Measurements from ENCODE around the gene LY86. TPM values are rescaled to one million over a fixed set of nuclear protein-coding genes. Genes with fewer than 3 reads are reported as not detected.

Gene LY86
- total RNA-seq, 1 experiment from 2014 or later = not detected

GRCh38 chr6:6570929-6571671 is 17.4 kb upstream of the LY86 start:
- no peak for DNase-seq (ENCODE audit: low read depth)

DNA sequence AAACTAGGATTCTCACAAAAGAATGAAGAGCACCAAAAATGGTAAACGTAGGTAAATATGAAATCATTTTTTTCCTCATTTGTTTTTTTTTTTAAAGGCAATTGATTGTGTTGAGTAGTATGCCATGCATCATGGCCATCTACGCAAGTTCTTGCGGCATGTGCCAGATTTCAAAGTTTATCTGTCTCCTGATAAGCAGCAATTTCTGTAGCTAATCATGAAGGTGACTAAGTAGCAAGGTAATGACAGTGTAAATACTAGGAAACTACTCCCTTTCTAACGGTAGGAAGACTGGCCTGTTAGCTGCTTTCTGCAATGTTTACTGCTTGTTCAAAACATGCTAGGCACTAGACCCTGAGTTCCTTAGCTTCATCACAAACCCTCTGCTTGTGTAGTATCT is 13.4 kb upstream of the LY86 start:
- DNase-seq (ENCODE audit: low read depth) = no peak

DNA sequence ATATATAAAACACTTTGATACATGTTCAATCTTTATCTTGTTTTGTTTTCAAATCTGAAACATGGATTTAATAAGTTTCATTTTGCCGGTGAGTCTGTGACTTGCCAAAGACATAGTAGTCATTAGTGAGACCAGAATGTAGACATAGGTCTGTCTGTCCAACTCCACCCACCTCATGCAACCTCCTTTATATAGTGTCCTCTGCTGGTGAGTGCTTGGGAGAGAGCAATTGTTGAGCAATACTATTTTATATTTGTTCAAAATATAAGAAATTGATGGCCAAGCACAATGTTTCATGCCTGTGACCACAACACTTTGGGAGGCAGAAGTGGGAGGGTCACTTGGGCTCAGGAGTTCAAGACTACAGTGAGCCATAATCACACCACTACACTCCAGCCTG is 10.8 kb upstream of the LY86 start:
- DNase-seq (ENCODE audit: low read depth) = no peak

GRCh38 chr6:6579281-6579680 is 9.2 kb upstream of the LY86 start:
- DNase-seq (ENCODE audit: low read depth) = no peak

- DNase-seq (ENCODE audit: low read depth) = no peak
These were observed 8.2 kb upstream of the LY86 start for GRCh38 chr6:6580225-6580856.

DNA sequence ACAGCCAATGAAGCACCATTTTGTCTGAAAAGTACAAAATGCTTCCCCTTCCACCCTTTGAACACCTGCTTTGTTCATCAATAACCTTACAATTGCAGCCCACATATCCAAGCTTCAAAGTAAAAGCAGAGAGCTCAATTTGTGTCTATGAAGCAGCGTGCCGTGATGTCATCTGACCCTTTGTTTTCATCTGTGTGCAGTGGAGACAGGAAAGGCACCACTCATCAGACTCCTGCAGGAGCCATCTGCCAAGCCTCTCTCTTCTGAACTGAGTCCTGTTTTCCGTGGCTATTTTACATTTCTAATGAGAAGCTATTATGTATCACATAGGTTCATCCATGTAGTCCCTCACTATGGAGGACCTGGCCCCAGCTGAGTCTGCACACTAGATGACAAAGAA is 7.5 kb upstream of the LY86 start:
- DNase-seq (ENCODE audit: low read depth) = no peak

GRCh38 chr6:6582131-6582530 is 6.4 kb upstream of the LY86 start:
- no peak for DNase-seq (ENCODE audit: low read depth)

GRCh38 chr6:6583836-6584235 is 4.7 kb upstream of the LY86 start:
- no peak for DNase-seq (ENCODE audit: low read depth)

DNA sequence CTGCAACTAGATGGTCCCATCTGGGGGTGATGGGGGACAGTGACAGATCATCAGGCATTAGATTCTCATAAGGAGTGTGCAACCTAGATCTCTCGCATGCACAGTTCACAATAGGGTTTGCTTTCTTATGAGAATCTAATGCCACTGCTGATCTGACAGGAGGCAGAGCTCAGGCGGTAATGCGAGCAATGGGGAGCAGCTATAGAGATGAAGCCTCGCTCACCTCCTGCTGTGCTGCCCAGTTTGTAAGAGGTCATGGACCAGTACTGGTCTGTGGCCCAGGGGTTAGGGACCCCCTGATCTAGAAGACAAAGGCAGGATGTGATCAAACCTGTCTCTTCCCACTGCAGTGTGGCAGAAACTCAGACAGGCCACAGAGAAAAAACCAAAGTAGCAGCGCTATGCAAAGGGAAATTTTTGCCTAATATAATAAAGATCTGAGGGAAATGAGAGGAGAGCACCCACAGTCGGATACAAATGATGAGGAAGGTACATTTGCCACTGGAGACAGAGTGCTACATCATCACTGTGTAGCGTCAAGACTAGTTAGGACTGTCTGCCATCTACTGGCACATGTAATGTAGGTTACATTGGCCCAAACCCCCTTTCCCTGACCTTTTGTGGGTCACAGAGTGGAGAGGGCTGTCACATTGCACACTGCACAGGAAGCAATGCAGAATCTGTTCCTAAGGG is 4.1 kb upstream of the LY86 start:
- DNase-seq (ENCODE audit: low read depth) = no peak

DNA sequence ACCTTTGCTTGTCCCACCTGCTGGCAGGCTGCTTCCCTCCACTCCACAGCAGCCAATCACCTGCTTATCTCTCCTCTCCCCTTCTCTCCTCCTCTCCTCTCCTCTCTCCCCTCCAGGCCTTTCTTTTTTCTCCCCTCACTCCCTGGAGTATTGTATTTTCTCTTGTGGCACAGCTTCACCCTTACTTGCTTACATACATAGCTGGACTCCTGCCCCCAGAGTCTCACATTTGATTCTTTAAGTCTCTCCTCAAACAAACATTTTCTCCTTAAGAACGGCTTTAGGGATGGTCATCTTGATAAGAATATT is 3.6 kb upstream of the LY86 start:
- no peak for DNase-seq (ENCODE audit: low read depth)

DNA sequence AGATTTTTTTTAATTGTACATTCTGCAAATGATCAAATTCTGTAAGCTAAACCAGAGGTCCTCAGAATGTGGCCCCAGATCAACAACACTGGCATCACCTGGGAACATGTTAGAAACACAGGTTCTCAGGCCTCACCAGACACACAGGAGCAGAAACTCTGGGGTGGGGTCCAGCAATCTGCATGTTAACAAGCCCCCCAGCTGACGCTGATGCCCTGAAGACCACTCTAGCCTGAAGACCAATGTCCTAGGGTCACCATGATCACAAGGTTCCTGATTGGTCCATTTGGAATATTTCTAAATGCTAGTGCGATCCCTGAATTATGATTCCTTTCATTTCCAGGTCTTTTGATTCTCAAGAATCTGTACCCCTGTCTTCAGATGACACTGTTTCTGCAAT is 2.4 kb upstream of the LY86 start:
- no peak for DNase-seq (ENCODE audit: low read depth)

- no peak for DNase-seq (ENCODE audit: low read depth)
These were observed 1.6 kb upstream of the LY86 start for GRCh38 chr6:6586671-6587526.

DNA sequence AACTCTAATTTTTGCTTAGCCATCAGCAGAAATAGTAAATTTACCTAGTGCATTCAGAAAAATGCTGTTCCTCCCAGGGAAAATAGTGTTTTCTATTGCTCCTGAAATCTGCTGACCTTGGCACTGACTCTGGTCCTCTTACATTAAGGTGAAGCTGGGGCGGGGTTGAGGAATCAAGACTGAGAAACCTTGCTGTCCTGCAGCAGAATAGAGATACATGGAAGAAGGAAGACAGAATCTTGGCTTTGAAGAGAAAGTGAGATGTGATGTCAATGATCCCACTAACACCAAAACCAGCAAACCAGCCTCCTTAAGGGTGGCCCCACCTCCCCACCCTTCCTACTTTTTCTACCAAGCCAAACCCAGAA is 840 bp upstream of the LY86 start:
- no peak for DNase-seq (ENCODE audit: low read depth)

GRCh38 chr6:6588924-6589709 is 597 bp downstream of the LY86 start:
- no peak for DNase-seq (ENCODE audit: low read depth)

- DNase-seq (ENCODE audit: low read depth) = no peak
These were observed 2.0 kb downstream of the LY86 start for GRCh38 chr6:6590530-6590929.

DNA sequence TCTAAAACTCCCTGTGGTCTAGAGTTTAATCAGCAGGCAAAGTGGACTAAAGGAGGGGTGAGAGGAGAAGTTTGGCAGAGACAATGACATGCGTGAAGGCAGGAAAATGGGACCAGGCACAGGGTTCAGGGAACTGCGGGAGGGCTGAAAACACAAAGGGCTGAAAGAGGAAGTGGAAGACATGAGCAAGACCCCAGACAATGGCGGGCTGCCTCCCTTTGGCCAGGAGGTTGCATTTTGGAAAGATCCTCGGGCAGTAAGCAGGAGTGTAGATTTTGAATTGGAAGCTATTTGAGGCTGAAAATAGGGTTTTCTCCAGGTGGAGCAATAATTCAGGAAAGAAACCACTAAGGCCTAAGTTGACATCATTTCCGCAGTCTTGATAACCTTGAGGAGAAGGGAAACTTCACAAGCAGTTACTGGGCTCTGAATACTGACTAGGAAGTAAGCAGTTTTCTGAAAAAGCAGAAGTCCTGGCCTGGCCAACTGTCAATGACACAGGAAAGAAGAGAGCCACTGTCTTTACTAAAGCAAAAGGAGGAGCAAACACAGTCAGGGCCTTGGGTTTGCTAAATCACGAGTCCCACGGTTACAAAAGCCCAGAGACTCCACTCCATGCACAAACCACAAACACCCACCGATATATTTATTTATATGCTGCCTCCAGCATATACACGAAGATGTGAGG is 3.4 kb downstream of the LY86 start:
- DNase-seq (ENCODE audit: low read depth) = no peak

DNA sequence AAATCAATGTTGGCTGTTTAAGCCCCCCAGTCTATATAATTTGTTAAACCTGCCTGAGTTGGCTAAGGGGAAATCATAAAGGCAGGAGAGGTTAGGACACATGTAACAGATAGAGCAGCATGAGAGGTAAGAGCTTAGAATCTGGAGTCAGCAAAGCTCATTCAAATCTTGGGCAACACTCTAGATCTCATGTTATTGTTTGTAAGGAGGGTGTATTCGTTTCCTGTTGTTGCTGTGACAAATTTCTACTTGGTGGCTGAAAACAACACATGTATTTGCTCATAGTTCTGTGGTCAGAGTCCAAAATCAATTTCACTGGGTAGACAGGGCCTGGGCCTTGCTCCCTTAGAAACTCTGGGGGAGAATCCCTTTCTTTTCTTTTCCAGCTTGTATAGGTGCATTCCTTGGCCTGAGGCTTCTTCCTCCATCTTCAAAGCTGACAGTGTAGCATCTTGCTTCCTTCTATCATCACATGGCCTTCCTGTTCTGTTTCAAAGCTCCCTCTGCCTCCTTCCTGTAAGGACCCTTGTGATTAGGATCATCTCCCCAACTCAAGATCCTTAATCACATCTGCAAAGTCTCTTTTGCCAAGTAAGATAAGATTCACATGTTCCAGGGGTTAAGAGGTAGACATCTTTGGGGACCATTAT is 4.4 kb downstream of the LY86 start:
- no peak for DNase-seq (ENCODE audit: low read depth)

GRCh38 chr6:6593867-6594468 is 5.4 kb downstream of the LY86 start:
- DNase-seq (ENCODE audit: low read depth) = no peak

DNA sequence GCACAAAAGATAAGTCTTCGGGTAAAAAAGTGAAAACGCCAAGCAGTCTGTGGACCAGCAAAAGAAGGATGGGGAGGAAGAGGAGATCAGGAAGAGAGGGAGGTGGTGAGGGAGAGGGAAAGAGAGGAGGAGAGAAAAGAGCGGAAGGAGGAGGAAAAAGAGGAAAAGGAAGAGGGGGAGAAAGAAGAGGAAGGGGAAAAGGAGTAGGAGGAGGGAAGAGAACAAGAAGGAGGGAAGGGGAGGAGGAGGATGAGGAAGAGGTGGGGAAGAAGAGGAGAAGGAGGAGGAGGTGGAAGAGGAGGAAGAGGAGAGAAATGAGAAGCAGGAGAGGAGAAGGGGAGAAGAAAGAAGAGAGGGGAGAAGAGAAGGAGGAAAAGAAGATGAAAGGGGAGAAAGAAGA is 6.5 kb downstream of the LY86 start:
- no peak for DNase-seq (ENCODE audit: low read depth)

DNA sequence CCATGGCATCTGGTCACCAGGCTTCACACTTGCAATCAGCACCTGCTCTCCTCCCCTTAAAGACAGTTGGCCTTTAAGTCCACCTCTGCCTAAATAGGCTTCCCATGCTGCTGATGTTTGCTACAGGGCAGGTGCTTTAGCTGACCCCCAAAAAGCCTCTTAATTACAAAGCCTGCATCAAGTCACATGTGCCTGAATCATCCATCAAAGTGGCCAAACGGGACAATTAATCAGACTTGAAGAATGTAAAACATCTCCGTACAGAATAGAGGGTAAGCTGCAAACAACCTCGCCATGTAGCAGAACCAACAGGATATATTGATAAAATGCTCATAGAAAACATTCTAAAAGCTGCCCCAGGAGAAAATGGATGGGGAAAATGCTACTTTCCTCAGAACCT is 7.4 kb downstream of the LY86 start:
- no peak for DNase-seq (ENCODE audit: low read depth)
